Renal cortex interstitium (tissue), 11 donors: ENCODE data around the gene ACY1. TPM values are rescaled to one million over a fixed set of nuclear protein-coding genes. Genes with fewer than 3 reads are reported as not detected.

Experiments
- DNase-seq, 11 donors: peaks; one replicate each; pipeline ENCODE4 v3.0.0-alpha.2; 2013; ENCODE audit warnings: low read depth in 9 of 11, low spot score in 4 of 11; ENCODE audit errors: extremely low read depth in 1 of 11
- polyA plus RNA-seq, 3 donors: library from polyadenylated mRNA; unstranded; fragments of 120-200 nt; gene quantifications; one replicate each; pipeline ENCODE4 v1.2.1, GENCODE V29; 2013; ENCODE audit not compliant: insufficient read length in 3 of 3

The ACY1 gene
- polyA plus RNA-seq, 3 donors, result 89.3 to 120 (median 118) TPM

DNA sequence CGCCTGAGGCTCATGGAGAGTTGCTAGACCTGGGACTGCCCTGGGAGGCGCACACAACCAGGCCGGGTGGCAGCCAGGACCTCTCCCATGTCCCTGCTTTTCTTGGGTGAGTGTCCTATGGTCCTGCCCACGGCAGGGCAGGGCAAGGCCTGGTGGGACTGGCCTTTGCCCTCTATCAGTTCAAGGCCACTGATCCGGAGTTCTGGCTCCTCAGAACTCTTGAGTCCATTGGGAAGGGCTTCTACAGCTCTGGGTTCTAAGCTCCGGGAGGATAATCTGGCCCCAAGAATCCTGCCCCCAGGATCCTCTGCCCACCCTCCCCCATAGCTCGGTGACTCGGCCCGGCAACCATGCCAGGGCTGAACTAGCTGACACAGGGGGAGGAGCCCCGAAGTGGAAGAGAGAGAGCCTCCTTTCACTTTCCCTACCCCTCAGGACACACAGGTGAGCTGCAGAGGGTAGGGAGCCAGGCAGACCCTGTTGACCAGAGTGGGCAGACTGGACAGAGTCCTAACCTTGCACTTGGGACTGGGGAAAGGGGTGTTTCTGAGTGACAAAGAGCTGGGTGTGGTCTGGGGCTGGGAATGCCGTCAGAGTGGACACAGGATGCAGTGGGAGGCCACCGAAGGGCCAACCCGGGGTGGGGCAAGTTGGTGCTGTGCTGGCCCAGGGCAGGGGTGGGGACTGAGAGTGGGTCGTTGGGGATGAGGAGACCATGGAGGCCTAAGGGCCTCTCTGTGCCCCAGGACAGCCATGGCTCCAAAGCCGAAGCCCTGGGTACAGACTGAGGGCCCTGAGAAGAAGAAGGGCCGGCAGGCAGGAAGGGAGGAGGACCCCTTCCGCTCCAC is 40.5 kb upstream of the ACY1 start:
- DNase-seq, result no peak

DNA sequence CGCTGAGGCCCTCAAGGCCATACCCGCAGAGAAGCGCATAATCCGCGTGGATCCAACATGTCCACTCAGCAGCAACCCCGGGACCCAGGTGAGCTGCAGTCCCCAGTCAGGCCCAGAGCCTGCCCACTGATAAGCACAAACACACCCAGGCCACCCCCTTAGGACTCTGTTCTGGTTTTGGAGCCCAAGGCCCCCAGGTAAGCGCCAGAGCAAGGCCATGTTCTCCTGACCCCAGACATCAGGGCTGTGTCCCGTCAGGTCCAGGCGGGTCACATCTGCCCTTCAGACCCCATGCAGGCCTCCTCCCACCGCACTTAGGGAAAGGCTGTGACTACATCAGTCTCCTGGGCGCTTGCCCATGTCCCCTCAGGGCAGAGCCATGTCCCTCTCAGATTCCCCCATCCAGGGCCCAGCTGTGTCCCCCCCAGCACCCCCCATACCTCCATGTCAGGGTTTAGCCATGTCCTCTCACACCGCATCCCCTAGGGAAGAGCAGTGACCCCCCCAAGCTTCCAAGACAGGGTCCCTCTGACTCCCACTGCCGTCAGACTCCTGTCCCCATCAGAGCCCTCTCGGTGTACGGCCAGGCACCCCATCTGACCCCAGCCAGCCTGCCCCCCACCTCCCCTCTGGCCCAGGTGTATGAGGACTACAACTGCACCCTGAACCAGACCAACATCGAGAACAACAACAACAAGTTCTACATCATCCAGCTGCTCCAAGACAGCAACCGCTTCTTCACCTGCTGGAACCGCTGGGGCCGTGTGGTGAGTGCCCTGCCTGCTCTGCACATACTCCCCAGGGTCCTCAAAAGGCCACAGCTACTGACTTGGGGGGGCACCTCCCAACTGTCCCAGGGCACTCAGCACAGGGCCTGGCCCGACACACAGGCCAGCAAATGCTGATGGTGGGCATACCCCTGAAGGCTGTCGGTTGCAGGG is 39.6 kb upstream of the ACY1 start:
- no peak for DNase-seq

DNA sequence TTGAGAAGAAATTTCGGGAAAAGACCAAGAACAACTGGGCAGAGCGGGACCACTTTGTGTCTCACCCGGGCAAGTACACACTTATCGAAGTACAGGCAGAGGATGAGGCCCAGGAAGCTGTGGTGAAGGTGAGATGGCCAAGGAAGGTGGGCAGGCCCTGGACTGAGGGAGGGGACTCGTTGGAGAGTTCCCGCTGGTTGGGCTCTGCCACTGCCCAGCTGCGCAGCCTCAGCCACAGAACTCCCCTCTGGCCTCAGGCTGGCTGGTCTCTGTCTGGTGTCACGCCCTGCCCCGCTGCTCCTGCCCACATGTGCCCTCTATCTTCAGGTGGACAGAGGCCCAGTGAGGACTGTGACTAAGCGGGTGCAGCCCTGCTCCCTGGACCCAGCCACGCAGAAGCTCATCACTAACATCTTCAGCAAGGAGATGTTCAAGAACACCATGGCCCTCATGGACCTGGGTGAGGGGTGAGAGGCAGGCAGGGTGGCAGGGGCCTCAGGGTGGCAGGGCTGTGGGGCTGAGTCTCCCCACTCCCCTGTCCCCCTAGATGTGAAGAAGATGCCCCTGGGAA is 38.8 kb upstream of the ACY1 start:
- no peak for DNase-seq

DNA sequence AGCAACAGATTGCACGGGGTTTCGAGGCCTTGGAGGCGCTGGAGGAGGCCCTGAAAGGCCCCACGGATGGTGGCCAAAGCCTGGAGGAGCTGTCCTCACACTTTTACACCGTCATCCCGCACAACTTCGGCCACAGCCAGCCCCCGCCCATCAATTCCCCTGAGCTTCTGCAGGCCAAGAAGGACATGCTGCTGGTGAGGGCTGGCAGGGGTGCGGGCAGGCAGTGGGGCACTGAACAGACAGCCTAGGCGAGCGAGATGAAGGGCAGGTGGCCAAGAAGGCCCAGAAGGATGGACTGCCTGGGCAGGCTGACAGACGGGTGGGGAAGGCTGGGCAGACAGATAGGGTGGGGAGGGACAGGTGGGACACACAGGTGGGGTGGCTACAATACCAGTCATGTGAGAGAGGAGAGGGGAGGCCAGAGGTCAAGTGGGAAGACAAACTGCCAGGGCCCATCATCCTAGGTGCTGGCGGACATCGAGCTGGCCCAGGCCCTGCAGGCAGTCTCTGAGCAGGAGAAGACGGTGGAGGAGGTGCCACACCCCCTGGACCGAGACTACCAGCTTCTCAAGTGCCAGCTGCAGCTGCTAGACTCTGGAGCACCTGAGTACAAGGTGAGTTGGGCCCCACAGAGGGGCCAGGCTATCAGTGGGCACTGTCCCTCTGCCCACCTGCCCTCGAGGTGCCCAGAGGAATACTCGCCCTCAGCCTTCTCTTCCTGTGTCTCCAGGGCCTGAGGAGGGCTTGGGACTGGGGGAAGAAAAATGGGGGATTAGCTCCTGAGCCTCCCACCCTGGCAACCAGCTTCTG is 38.1 kb upstream of the ACY1 start:
- no peak for DNase-seq

DNA sequence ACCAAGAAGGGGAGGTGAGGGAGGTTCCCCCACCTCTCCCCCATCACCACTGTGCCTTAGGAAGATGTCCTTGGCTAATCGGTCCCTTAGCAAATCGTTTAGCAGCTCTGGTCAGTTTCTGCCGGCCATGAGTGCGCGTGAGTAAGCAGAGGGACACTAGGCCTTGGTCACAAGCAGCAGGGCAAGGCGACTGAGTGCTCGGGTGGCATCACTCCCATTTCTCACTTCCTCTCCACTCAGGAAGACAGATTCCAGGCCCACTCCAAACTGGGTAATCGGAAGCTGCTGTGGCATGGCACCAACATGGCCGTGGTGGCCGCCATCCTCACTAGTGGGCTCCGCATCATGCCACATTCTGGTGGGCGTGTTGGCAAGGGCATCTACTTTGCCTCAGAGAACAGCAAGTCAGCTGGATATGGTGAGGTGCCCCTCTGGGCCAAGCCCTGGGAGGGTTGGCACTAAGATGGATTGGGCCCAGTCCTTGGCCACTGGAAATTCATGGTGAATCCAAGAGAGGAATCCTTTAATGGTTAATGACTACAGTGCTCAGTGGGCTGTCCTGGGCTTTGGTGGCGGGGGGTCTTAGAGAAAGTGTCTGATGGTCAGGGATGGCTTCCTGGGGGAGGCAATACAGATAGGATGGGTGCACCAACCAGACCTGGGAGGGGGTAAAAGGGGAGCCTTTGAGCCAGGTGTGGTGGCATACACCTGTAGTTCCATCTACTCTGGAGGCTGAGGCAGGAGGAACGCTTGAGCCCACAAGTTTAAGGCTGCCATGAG is 37.2 kb upstream of the ACY1 start:
- DNase-seq, result no peak

DNA sequence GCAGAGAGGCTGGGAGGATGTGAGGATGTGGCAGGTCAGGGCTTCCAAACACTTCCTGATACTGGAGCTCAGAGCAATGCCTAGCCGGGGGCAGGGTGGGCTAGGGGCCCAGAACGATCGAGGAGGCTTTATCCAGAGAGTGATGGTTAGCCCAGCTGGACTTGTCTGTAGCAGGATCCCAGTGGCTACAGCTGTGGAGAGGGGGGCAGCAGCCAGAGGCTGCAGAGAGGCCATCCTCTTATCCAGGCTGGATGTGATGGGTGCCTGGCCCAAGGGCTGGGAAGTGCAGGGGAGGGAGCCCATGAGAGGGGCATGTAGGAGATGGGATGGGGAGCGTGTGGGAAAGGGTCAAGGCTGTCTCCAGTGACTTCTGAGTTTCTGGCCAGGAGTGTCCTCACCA is 36.5 kb upstream of the ACY1 start:
- no peak for DNase-seq

DNA sequence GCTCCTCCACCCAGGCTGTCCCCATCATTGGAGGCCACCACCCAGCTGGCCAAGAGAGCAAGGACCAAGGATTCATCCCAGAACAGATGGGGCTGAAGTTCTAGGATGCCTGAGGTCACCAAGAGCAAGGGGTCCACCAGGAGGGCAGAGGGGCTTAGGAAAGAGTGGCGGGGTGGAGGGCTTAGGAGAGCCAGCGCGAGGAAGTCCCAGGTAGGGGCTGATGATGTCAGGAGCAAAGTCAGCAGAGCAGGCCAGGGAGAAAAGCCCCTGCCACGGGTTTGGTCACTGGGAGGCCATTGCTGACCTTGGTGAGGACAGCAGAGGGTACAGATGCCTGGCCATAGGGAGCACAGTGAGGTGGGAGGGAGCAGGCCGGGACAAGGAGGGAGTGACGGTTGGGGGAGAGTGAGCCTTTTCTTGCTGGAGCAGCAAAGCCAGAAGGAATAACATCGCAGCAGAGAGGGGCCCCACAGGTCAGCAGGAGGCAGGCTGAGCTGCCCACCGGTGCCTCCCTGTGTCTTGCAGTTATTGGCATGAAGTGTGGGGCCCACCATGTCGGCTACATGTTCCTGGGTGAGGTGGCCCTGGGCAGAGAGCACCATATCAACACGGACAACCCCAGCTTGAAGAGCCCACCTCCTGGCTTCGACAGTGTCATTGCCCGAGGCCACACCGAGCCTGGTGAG is 36.0 kb upstream of the ACY1 start:
- DNase-seq, result no peak

DNA sequence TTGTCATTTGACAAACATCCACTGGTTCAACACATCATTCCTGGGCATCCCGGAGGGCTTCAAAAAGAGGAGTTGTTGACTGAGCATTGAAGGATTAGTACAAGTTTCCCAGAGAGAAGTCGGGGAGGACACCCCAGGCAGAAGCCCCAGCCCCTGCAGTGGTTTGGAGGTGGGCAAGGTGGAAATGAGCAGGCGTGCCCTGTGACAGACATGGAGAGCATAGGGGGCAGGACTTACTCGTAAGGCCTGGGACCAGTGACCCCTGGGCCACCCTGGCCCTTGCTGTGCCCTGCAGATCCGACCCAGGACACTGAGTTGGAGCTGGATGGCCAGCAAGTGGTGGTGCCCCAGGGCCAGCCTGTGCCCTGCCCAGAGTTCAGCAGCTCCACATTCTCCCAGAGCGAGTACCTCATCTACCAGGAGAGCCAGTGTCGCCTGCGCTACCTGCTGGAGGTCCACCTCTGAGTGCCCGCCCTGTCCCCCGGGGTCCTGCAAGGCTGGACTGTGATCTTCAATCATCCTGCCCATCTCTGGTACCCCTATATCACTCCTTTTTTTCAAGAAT is 35.2 kb upstream of the ACY1 start:
- DNase-seq, result no peak

DNA sequence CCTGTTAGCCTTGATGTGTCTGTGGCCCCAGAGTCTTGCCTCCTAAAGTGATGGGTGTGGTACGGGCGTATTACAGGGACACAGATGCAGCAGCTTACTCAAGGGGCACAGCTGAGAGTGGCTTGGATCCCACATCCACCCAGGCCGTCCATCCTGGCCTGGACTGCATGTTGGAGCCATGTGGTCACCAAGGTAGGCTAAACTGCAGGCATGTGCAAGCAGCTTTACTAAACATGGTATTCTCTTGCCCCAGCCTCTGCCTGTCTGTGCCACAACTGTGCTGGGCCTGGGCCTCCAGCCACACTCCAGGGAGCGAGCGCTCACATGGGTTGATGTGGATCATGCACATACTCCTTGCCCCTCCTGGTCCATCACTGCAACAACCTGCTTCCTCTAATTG is 34.2 kb upstream of the ACY1 start:
- no peak for DNase-seq

DNA sequence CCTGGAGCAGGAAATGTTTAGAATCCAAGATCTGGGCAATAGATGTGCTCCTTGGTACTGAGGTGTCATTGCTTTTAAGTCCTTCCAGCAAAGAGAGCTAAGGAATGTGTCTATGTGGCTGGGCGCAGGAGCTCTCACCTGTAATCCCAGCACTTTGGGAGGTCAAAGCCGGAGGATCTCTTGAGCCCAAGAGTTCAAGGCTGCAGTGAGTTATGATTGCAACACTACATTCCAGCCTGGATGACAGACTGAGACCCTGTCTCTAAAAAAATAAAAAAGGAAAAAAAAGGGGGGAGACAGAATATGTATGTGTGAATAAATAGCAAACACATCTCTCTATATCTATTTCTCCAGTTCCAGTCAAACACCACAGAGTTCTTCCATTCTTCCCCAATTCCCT is 32.4 kb upstream of the ACY1 start:
- DNase-seq, result no peak

DNA sequence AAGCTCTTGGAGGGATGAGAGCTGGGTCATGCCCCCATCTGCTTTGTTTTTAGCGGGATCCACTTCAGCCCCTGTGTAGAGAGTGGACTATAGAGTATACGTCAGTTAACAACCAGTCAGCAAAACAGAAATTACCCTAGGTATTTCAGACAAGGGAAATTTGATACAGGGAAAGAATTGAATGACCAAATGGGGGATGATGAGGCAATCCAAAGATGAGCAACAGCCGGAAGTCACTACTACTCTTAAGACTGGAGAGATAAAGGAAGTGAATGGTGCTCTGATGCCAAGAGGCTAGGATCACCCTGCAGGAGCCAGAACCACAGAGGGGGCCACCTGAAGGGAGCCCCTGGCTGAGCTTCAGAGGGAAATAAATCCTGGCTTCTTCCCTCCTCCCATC is 29.9 kb upstream of the ACY1 start:
- DNase-seq, result no peak

DNA sequence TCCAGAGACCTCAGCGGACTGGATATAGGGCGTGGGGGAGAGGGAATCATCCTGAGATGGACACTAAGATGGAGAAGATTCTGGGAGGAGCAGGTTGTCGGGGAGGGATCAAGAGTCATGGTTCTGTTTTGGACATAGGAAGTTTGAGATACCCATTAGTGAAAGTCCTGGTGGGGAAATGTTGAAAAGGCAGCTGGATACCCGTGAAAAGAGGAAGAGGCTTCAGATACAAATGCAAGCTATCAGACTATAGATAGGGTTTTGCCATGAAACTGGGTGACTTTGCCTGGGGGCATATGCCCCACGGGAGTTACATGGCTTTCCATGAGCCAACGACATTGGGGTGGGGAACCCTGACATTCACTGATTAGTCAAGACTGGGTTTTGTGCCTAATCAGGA is 29.2 kb upstream of the ACY1 start:
- DNase-seq, result no peak

DNA sequence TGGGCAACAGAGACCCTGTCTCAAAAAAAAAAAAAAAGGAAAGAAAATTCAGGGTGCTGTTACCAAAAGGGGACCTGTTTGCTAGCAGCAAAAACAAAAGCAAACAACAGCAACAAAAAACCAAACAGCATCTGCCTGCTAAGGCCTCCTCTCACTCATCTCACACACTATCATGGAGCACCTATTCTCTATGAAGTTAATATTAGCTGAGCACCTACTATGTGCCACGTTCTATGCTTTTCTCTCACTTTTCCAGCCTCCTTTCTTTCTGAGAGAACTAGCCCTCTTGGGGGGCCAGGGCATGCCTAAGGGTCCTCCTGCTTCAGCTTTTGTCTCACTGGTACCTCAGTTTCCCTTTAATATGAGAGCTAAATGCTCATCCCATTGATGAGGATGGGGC is 28.6 kb upstream of the ACY1 start:
- DNase-seq, result no peak

DNA sequence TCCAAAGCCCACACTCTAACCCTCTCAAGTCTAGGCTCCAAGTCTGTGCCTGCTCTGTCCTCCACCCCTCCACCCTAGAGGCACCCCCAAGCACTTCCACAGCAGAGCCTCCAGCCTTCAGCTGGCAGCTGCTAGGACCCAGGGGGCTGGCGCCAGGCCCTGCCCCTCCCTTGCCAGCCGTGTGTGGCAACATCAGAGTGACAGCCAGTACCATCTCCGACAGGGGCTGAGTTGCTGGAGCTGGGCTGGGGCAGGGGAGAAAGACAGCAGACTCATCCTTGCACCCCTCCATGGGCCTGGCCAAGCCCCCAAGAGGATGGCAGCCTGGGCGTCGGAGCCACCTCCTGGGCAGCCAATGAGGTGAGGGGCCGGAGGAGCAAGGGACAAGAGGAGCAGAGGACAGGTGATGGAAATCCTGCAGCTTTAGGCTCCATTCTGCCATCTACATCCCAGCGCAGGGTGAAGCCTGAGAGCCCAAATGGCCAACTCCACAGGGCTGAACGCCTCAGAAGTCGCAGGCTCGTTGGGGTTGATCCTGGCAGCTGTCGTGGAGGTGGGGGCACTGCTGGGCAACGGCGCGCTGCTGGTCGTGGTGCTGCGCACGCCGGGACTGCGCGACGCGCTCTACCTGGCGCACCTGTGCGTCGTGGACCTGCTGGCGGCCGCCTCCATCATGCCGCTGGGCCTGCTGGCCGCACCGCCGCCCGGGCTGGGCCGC is 28.0 kb upstream of the ACY1 start, which contains the start of gene GPR62:
TSS of gene GPR62 (plus strand) at position 207 of the 718 bp plus-strand sequence. CDS start at position 479, 272 bp downstream.
- DNase-seq, result no peak

DNA sequence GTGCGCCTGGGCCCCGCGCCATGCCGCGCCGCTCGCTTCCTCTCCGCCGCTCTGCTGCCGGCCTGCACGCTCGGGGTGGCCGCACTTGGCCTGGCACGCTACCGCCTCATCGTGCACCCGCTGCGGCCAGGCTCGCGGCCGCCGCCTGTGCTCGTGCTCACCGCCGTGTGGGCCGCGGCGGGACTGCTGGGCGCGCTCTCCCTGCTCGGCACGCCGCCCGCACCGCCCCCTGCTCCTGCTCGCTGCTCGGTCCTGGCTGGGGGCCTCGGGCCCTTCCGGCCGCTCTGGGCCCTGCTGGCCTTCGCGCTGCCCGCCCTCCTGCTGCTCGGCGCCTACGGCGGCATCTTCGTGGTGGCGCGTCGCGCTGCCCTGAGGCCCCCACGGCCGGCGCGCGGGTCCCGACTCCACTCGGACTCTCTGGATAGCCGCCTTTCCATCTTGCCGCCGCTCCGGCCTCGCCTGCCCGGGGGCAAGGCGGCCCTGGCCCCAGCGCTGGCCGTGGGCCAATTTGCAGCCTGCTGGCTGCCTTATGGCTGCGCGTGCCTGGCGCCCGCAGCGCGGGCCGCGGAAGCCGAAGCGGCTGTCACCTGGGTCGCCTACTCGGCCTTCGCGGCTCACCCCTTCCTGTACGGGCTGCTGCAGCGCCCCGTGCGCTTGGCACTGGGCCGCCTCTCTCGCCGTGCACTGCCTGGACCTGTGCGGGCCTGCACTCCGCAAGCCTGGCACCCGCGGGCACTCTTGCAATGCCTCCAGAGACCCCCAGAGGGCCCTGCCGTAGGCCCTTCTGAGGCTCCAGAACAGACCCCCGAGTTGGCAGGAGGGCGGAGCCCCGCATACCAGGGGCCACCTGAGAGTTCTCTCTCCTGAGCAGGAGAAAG is 27.2 kb upstream of the ACY1 start:
- DNase-seq, result peak in 3 of 11 donors; percentile 38 to 57 (median 53)
